Measurements from ENCODE around the gene PEX12. TPM values are rescaled to one million over a fixed set of nuclear protein-coding genes. Genes with fewer than 3 reads are reported as not detected.

The PEX12 gene
- total RNA-seq, 2 experiments from 2014 or later: 6.8 to 9.5 TPM

DNA sequence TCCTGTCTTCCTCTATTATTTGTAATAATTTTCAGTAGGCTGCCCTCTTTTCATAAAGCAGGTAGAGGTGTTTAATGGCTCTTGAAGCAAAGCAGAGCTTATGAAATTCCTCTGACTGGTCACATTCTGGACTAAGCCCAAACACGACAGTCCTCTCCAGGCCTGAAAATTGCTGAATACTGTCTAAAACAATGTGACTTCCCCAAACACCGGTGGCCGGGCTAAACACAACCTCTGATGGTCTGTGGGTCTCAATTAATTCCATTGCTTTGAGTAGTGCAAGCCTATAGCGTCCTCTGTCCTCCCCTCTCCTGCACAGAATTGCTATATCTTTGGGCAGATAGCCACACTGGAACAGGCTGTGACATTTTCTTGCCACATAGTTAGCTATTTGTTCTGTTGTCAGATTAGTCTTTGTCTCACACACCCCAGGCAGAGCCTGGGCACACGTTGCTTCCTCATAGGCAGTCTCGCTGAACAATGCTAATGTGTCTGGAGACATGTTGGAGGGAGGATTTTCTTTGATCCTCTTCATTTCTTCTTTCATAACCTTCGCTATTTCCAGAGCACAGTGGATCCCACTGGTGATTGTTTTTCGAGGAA, 30.1 kb downstream of the PEX12 start:
- BruUV-seq (replicated peaks): no TSS peak
- TF ChIP-seq, protein P1, sequence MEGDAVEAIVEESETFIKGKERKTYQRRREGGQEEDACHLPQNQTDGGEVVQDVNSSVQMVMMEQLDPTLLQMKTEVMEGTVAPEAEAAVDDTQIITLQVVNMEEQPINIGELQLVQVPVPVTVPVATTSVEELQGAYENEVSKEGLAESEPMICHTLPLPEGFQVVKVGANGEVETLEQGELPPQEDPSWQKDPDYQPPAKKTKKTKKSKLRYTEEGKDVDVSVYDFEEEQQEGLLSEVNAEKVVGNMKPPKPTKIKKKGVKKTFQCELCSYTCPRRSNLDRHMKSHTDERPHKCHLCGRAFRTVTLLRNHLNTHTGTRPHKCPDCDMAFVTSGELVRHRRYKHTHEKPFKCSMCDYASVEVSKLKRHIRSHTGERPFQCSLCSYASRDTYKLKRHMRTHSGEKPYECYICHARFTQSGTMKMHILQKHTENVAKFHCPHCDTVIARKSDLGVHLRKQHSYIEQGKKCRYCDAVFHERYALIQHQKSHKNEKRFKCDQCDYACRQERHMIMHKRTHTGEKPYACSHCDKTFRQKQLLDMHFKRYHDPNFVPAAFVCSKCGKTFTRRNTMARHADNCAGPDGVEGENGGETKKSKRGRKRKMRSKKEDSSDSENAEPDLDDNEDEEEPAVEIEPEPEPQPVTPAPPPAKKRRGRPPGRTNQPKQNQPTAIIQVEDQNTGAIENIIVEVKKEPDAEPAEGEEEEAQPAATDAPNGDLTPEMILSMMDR (conservative IDR thresholded peaks at IDR 0.05; ENCODE audit: low read length): no peak
- TF ChIP-seq EZH2phosphoT487 (IDR thresholded peaks at IDR 0.05; ENCODE audit: borderline replicate concordance, low read depth, low read length): no peak
- intact Hi-C loops (cut with micrococcal nuclease; ENCODE audit: unreplicated experiment): no loop called here
- no peaks in the 10 kb centered on the region for H3K9me3 ChIP-seq (ENCODE audit: low read length)
- no peak overlapping the region for H2AFZ ChIP-seq (ENCODE audit: low read length)
- ChIA-PET CTCF (ENCODE audit: unreplicated experiment) (no interaction called here), POLR2A (interaction anchor here (0.7 kb wide), 1 partner anchor 19 kb away, joined by 4 read pairs; no protein-coding TSS in a partner anchor)
- no peaks in the 10 kb centered on the region for H3K4me1 ChIP-seq (ENCODE audit: insufficient read depth, low read length, poor library complexity, severe bottlenecking)
- no peak overlapping the region for H3K27ac ChIP-seq (ENCODE audit: low read depth, low read length, poor library complexity, severe bottlenecking)
- H4K20me1 ChIP-seq (ENCODE audit: insufficient read depth, low read length): no peaks in the 10 kb centered on the region
- H3K79me2 ChIP-seq (ENCODE audit: insufficient read depth, low read depth, low read length): no peaks in the 10 kb centered on the region
- no peak overlapping the region for H3K4me3 ChIP-seq (ENCODE audit: low read depth, low read length, poor library complexity, severe bottlenecking)
- no peak for DNase-seq (ENCODE audit: low spot score)
- H3K4me2 ChIP-seq (ENCODE audit: low read length): no peak overlapping the region
- H3K9me2 ChIP-seq (ENCODE audit: insufficient read depth, low read length): no peaks in the 10 kb centered on the region
- no peaks in the 10 kb centered on the region for H3K36me3 ChIP-seq (ENCODE audit: insufficient read depth, low read length)

GRCh38 chr17:35546487-35546886, 31.9 kb downstream of the PEX12 start:
- Histone ChIP-seq H2AFZ (ENCODE audit: low read length) (no peak overlapping the region), H4K20me1 (ENCODE audit: insufficient read depth, low read length) (no peaks in the 10 kb centered on the region), H3K4me3 (ENCODE audit: low read depth, low read length, poor library complexity, severe bottlenecking) (no peak overlapping the region), H3K79me2 (ENCODE audit: insufficient read depth, low read depth, low read length) (no peaks in the 10 kb centered on the region), H3K27ac (ENCODE audit: low read depth, low read length, poor library complexity, severe bottlenecking) (no peak overlapping the region), H3K4me2 (ENCODE audit: low read length) (no peak overlapping the region), H3K36me3 (ENCODE audit: insufficient read depth, low read length) (no peaks in the 10 kb centered on the region), H3K4me1 (ENCODE audit: insufficient read depth, low read length, poor library complexity, severe bottlenecking) (no peaks in the 10 kb centered on the region), H3K9me3 (ENCODE audit: low read length) (no peaks in the 10 kb centered on the region), H3K9me2 (ENCODE audit: insufficient read depth, low read length) (no peaks in the 10 kb centered on the region)
- CTCF ChIA-PET (ENCODE audit: unreplicated experiment): no interaction called here
- no peak for DNase-seq (ENCODE audit: low spot score)
- POLR2A ChIA-PET: no interaction called here
- intact Hi-C loops (cut with micrococcal nuclease; ENCODE audit: unreplicated experiment): no loop called here
- BruUV-seq (replicated peaks): no TSS peak
- TF ChIP-seq, protein P1 (conservative IDR thresholded peaks at IDR 0.05; ENCODE audit: low read length): no peak
- TF ChIP-seq EZH2phosphoT487 (IDR thresholded peaks at IDR 0.05; ENCODE audit: borderline replicate concordance, low read depth, low read length): no peak

DNA sequence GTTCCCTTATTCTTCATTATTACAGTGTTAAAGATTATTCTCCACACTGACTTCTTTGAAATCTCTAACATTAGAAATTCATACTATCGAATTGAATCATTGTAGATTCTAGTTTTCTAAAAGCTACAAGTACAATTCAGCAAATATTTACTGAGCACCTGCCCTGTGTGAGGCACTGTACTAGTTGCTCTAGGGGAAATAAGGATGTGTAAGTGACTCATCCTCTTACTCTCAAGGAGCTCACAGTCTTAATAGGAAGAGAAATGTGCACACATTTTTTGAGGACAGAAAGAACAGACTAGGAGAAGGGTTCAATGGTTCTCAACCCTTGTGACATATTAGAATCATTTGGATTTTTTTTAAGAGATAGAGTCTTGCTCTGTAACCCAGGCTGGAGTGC, 33.2 kb downstream of the PEX12 start:
- no peaks in the 10 kb centered on the region for H3K79me2 ChIP-seq (ENCODE audit: insufficient read depth, low read depth, low read length)
- TF ChIP-seq, protein P1 (conservative IDR thresholded peaks at IDR 0.05; ENCODE audit: low read length): no peak
- TF ChIP-seq EZH2phosphoT487 (IDR thresholded peaks at IDR 0.05; ENCODE audit: borderline replicate concordance, low read depth, low read length): no peak
- no peak overlapping the region for H2AFZ ChIP-seq (ENCODE audit: low read length)
- no peak for DNase-seq (ENCODE audit: low spot score)
- H4K20me1 ChIP-seq (ENCODE audit: insufficient read depth, low read length): no peaks in the 10 kb centered on the region
- H3K36me3 ChIP-seq (ENCODE audit: insufficient read depth, low read length): no peaks in the 10 kb centered on the region
- H3K27ac ChIP-seq (ENCODE audit: low read depth, low read length, poor library complexity, severe bottlenecking): no peak overlapping the region
- no TSS peak for BruUV-seq (replicated peaks)
- ChIA-PET POLR2A (interaction anchor here (1.0 kb wide), 1 partner anchor 8 kb away, joined by 4 read pairs; no protein-coding TSS in a partner anchor), CTCF (ENCODE audit: unreplicated experiment) (no interaction called here)
- H3K9me2 ChIP-seq (ENCODE audit: insufficient read depth, low read length): no peaks in the 10 kb centered on the region
- no peaks in the 10 kb centered on the region for H3K9me3 ChIP-seq (ENCODE audit: low read length)
- no peak overlapping the region for H3K4me3 ChIP-seq (ENCODE audit: low read depth, low read length, poor library complexity, severe bottlenecking)
- intact Hi-C loops (cut with micrococcal nuclease; ENCODE audit: unreplicated experiment): no loop called here
- H3K4me2 ChIP-seq (ENCODE audit: low read length): no peak overlapping the region
- H3K4me1 ChIP-seq (ENCODE audit: insufficient read depth, low read length, poor library complexity, severe bottlenecking): peaks cover 12% of the 10 kb centered on the region
